Measurements from ENCODE around the gene LMTK3. TPM values are rescaled to one million over a fixed set of nuclear protein-coding genes. Genes with fewer than 3 reads are reported as not detected.

Gene LMTK3
- polyA plus RNA-seq, 1 of the 3 experiments (the other 2 are of a cell fraction), result 3.2 TPM

DNA sequence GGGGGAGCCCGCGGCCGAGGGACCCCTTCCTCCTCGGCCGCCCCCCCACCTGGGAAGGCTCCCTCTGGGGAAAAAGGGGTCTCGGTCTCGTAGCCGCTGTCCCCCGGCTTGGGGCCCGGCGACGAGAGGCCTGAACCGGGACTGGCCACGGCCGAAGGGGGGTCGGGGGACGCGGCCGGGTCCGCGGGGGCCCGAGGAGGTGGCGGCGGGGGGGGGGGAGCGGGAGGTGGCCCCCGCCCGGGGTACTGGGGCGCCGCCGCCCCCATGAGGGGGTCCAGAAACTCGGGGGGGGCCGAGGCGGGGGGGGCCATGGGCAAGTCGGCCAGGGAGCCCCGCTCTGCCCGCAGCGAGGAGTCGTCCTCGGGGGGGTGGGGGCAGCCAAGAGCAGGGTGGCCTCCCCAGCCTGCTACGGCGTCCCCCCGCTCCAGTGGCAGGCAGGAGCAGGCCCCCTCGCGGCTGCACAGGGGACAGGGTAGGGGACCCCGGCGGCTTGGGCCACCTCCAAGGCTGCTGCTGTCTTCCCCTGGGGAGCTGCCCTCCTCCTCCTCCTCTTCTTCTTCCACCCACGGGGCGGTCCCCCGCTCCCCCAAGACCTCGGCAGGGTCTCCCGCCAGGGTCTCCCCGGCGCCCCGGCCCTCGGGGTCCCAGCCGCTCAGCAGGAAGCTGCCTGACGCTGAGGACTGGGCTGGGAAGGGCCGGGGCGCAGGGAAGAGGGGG is 12.9 kb downstream of the LMTK3 start (continued):
- no peak for TF ChIP-seq POLR2AphosphoS5 (IDR thresholded peaks at IDR 0.05; ENCODE audit: low read depth, low read length)
- no peak for TF ChIP-seq GABPA (IDR thresholded peaks at IDR 0.05; ENCODE audit: low read depth)
- no peak for TF ChIP-seq NFIC (IDR thresholded peaks at IDR 0.05; ENCODE audit: borderline replicate concordance)
- no peak for TF ChIP-seq SIN3A (IDR thresholded peaks at IDR 0.05; ENCODE audit: borderline replicate concordance, low read depth, low read length)
- TF ChIP-seq, protein P1, sequence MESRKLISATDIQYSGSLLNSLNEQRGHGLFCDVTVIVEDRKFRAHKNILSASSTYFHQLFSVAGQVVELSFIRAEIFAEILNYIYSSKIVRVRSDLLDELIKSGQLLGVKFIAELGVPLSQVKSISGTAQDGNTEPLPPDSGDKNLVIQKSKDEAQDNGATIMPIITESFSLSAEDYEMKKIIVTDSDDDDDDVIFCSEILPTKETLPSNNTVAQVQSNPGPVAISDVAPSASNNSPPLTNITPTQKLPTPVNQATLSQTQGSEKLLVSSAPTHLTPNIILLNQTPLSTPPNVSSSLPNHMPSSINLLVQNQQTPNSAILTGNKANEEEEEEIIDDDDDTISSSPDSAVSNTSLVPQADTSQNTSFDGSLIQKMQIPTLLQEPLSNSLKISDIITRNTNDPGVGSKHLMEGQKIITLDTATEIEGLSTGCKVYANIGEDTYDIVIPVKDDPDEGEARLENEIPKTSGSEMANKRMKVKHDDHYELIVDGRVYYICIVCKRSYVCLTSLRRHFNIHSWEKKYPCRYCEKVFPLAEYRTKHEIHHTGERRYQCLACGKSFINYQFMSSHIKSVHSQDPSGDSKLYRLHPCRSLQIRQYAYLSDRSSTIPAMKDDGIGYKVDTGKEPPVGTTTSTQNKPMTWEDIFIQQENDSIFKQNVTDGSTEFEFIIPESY (IDR thresholded peaks at IDR 0.05; ENCODE audit: borderline replicate concordance, low read depth), result no peak
- no peak for TF ChIP-seq TCF12 (IDR thresholded peaks at IDR 0.05)
- no peak for TF ChIP-seq RAD21 (IDR thresholded peaks at IDR 0.05; ENCODE audit: low read length)
- no peak for TF ChIP-seq FOSL2 (IDR thresholded peaks at IDR 0.05; ENCODE audit: borderline replicate concordance, low read depth)

GRCh38 chr19:48497728-48498594 is 13.7 kb downstream of the LMTK3 start:
- H4K20me1 ChIP-seq (ENCODE audit: insufficient read depth), result no peaks in the 10 kb centered on the region
- peak; percentile 52 for DNase-seq
- no peak overlapping the region for H3K4me3 ChIP-seq (ENCODE audit: low read depth in 2 of 2, low read length in 1 of 2)
- H3K4me1 ChIP-seq (ENCODE audit: control insufficient read depth in 1 of 2, insufficient read depth in 2 of 2, low read depth in 1 of 2, low read length in 1 of 2), result peaks cover 0 to 14% of the 10 kb centered on the region in 2 experiments; a peak in 1 of 4 replicates
- no peak for TF ChIP-seq TEAD4 (IDR thresholded peaks at IDR 0.05; ENCODE audit: borderline replicate concordance, insufficient read depth)
- WGBS (ENCODE audit: low lambda C conversion rate), result 63% methylated on average over 30 of the region's 46 CpGs
- H3K9me2 ChIP-seq, result no peaks in the 10 kb centered on the region
- H3K9ac ChIP-seq, result no peak overlapping the region
- H2AFZ ChIP-seq (ENCODE audit: low read depth), result no peak overlapping the region
- H3F3A ChIP-seq (replicated peaks; ENCODE audit: insufficient read depth), result peaks cover 18% of the 10 kb centered on the region
- H3K79me2 ChIP-seq (ENCODE audit: insufficient read depth), result peaks cover 11% of the 10 kb centered on the region; the same call in 1 of the 2 replicates
- no peak overlapping the region for H3K27ac ChIP-seq (ENCODE audit: low read depth in 2 of 2, low read length in 1 of 2)
- peaks cover 2 to 11% of the 10 kb centered on the region in 2 experiments for H3K36me3 ChIP-seq (replicated peaks in 1 of 2; ENCODE audit: control insufficient read depth in 1 of 2, insufficient read depth in 2 of 2, low read length in 1 of 2)
- ChIA-PET CTCF (interaction anchor here (1.2 to 15.9 kb wide), 2 partner anchors 8 to 88 kb away, joined by 4 to 230 read pairs; no protein-coding TSS in a partner anchor), POLR2A (no interaction called here)
- H3K27me3 ChIP-seq (ENCODE audit: insufficient read depth), result no peaks in the 10 kb centered on the region
- no peak overlapping the region for H3K4me2 ChIP-seq
- H3K9me3 ChIP-seq, result no peaks in the 10 kb centered on the region

DNA sequence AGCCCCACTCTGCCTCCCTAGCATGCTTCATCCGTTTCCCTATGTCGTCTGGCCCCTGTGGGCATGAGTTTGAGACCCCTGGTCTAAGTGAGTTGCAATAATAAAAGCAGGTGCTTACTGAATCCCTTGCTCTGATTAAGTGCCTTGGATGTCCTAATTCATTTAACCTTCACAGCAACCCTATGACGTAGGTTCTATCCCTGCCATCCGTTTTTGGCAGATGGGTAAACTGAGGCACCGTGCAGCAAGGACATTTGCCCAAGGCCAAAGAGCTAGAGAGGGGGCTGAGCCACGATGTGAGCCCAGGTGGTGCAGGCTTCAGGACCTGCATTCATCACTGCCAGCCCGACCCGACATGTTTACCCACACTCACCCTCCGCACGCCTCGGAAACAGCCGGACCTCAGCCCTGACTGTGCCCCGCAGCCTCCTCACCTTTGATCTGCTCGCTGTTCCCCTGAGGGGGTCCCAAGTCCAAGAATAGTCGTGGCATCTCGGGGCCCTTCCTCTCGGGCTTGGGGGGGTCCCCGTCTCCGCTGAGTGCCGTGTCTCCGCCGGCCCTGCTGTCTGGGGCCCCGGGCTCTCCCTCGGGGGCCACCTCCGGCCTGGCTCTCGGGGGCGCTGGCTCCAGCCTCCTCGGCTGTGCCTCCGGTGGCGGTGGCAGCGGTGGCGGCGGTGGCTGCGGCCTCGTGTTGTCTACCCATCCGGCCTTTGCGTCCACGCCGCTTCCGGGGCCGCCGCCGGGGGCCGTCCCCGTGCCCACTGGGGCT is 14.5 kb downstream of the LMTK3 start:
- H4K20me1 ChIP-seq (ENCODE audit: insufficient read depth), result no peaks in the 10 kb centered on the region
- no peak overlapping the region for H2AFZ ChIP-seq (ENCODE audit: low read depth)
- no peak overlapping the region for H3K4me3 ChIP-seq (ENCODE audit: low read depth in 2 of 2, low read length in 1 of 2)
- H3K9me3 ChIP-seq, result no peaks in the 10 kb centered on the region
- peaks cover 15% of the 10 kb centered on the region for H3F3A ChIP-seq (replicated peaks; ENCODE audit: insufficient read depth)
- POLR2A ChIA-PET, result no interaction called here
- H3K4me1 ChIP-seq (ENCODE audit: control insufficient read depth in 1 of 2, insufficient read depth in 2 of 2, low read depth in 1 of 2, low read length in 1 of 2), result peaks cover 0 to 18% of the 10 kb centered on the region in 2 experiments; a peak in 1 of 4 replicates
- peaks cover 11% of the 10 kb centered on the region; the same call in 1 of the 2 replicates for H3K79me2 ChIP-seq (ENCODE audit: insufficient read depth)
- no peaks in the 10 kb centered on the region for H3K9me2 ChIP-seq
- H3K27me3 ChIP-seq (ENCODE audit: insufficient read depth), result no peaks in the 10 kb centered on the region
- WGBS (ENCODE audit: low lambda C conversion rate), result 63% methylated on average over 30 of the region's 45 CpGs
- no peak overlapping the region for H3K4me2 ChIP-seq
- H3K27ac ChIP-seq (ENCODE audit: low read depth in 2 of 2, low read length in 1 of 2), result no peak overlapping the region
- TF ChIP-seq, protein P2, sequence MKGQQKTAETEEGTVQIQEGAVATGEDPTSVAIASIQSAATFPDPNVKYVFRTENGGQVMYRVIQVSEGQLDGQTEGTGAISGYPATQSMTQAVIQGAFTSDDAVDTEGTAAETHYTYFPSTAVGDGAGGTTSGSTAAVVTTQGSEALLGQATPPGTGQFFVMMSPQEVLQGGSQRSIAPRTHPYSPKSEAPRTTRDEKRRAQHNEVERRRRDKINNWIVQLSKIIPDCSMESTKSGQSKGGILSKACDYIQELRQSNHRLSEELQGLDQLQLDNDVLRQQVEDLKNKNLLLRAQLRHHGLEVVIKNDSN (IDR thresholded peaks at IDR 0.05; ENCODE audit: borderline replicate concordance, low read depth), result no peak
- peak; percentile 49 for DNase-seq
- H3K9ac ChIP-seq, result no peak overlapping the region
- CTCF ChIA-PET, result interaction anchor here (15.9 kb wide), 1 partner anchor 89 kb away, joined by 230 read pairs; no protein-coding TSS in a partner anchor
- peaks cover 2 to 11% of the 10 kb centered on the region in 2 experiments for H3K36me3 ChIP-seq (replicated peaks in 1 of 2; ENCODE audit: control insufficient read depth in 1 of 2, insufficient read depth in 2 of 2, low read length in 1 of 2)

All from SK-N-SH (cell line).